Liver (tissue), 9 donors: Measurements from ENCODE around the gene GPC2. TPM values are rescaled to one million over a fixed set of nuclear protein-coding genes. Genes with fewer than 3 reads are reported as not detected.

Experiments
- DNase-seq: peaks from one replicate; pipeline ENCODE4 v3.0.0-alpha.2; 2017; ENCODE audit warnings: low spot score
- H3K27ac ChIP-seq, 2 donors: one replicate each; pipeline ENCODE4 v1.7.0; 2013; ENCODE audit warnings: inconsistent platforms in 2 of 2, low read length in 2 of 2, control low read depth in 1 of 2, low read depth in 1 of 2, mild to moderate bottlenecking in 1 of 2
- H3K27me3 ChIP-seq, 4 donors: one replicate each; pipeline versions ENCODE4 v1.6.1 to v1.7.0; 2013; ENCODE audit warnings: low read length in 3 of 4, inconsistent platforms in 1 of 4, mild to moderate bottlenecking in 1 of 4, moderate library complexity in 1 of 4; ENCODE audit not compliant: control insufficient read depth in 4 of 4, insufficient read depth in 4 of 4
- H3K36me3 ChIP-seq, 4 donors: one replicate each; pipeline versions ENCODE4 v1.6.1 to v1.7.0; 2013; ENCODE audit warnings: low read length in 3 of 4, mild to moderate bottlenecking in 3 of 4, low read depth in 1 of 4, moderate library complexity in 1 of 4; ENCODE audit not compliant: control insufficient read depth in 4 of 4, insufficient read depth in 3 of 4
- H3K4me1 ChIP-seq, 4 donors: one replicate each; pipeline versions ENCODE4 v1.6.1 to v1.7.0; 2013; ENCODE audit warnings: low read length in 3 of 4, mild to moderate bottlenecking in 3 of 4, moderate library complexity in 1 of 4; ENCODE audit not compliant: control insufficient read depth in 4 of 4, insufficient read depth in 4 of 4
- H3K4me3 ChIP-seq, 3 donors: one replicate each; pipeline versions ENCODE4 v1.6.1 to v1.7.0; 2013; ENCODE audit warnings: low read length in 3 of 3, control low read depth in 1 of 3, low read depth in 1 of 3, mild to moderate bottlenecking in 1 of 3
- H3K9ac ChIP-seq, 2 donors: one replicate each; pipeline ENCODE4 v1.7.0; 2013; ENCODE audit warnings: low read length in 2 of 2, mild to moderate bottlenecking in 2 of 2, moderate library complexity in 2 of 2, control low read depth in 1 of 2, low read depth in 1 of 2
- H3K9me3 ChIP-seq, 4 donors: one replicate each; pipeline versions ENCODE4 v1.6.1 to v1.7.0; 2013; ENCODE audit warnings: low read length in 3 of 4; ENCODE audit not compliant: control insufficient read depth in 4 of 4
- EGR1 ChIP-seq, 2 donors: IDR thresholded peaks; 2 replicates each; pipeline ENCODE4 v1.6.1; 2016 to 2018; ENCODE audit warnings: antibody characterized with exemption in 2 of 2, low read depth in 2 of 2
- FOXA1 ChIP-seq: IDR thresholded peaks from 2 replicates; pipeline ENCODE4 v1.6.1; 2016; ENCODE audit warnings: antibody characterized with exemption
- FOXA2 ChIP-seq: IDR thresholded peaks from 2 replicates; pipeline ENCODE4 v1.6.1; 2016; ENCODE audit warnings: antibody characterized with exemption
- GABPA ChIP-seq, 2 donors: IDR thresholded peaks in 1 of 2; conservative IDR thresholded peaks in 1 of 2; 2 replicates each; pipeline ENCODE4 v1.6.1; 2016; ENCODE audit warnings: antibody characterized with exemption in 2 of 2, mild to moderate bottlenecking in 1 of 2, moderate library complexity in 1 of 2
- HNF4A ChIP-seq, 2 donors: conservative IDR thresholded peaks; 2 replicates each; pipeline ENCODE4 v1.6.1; 2016; ENCODE audit warnings: antibody characterized with exemption in 2 of 2, mild to moderate bottlenecking in 2 of 2
- HNF4G ChIP-seq: IDR thresholded peaks from 2 replicates; pipeline ENCODE4 v1.6.1; 2016; ENCODE audit warnings: antibody characterized with exemption
- JUND ChIP-seq, 2 donors: IDR thresholded peaks; 2 replicates each; pipeline ENCODE4 v1.6.1; 2016; ENCODE audit warnings: antibody characterized with exemption in 2 of 2
- NR2F2 ChIP-seq: IDR thresholded peaks from 2 replicates; pipeline ENCODE4 v1.6.1; 2016; ENCODE audit warnings: antibody characterized with exemption
- RXRA ChIP-seq, 2 donors: IDR thresholded peaks; 2 replicates each; pipeline ENCODE4 v1.6.1; 2017 to 2018; ENCODE audit warnings: antibody characterized with exemption in 2 of 2, mild to moderate bottlenecking in 1 of 2
- SP1 ChIP-seq: IDR thresholded peaks from 2 replicates; pipeline ENCODE4 v1.6.1; 2018; ENCODE audit warnings: antibody characterized with exemption, mild to moderate bottlenecking
- TAF1 ChIP-seq: conservative IDR thresholded peaks from 2 replicates; pipeline ENCODE4 v1.6.1; 2016; ENCODE audit warnings: antibody characterized with exemption, mild to moderate bottlenecking
- YY1 ChIP-seq: IDR thresholded peaks from 2 replicates; pipeline ENCODE4 v1.6.1; 2016; ENCODE audit warnings: antibody characterized with exemption, mild to moderate bottlenecking
- whole genome bisulfite sequencing: extraction: QIAGEN DNeasy Blood & Tissue Kit; methylation state at CpG from one replicate; pipeline ENCODE4 v1.1.7; 2013; 5-methylcytosine and 5-hydroxymethylcytosine counted together
- polyA plus RNA-seq, 2 donors: library from polyadenylated mRNA; stranded (reverse) in 1 of 2; unstranded in 1 of 2; fragments of 200-250 nt in 1 of 2; fragments of >200 nt in 1 of 2; fragmentation: Nextera tagmentation in 1 of 2; extraction: Ambion mirVana in 1 of 2; gene quantifications; one replicate each; pipeline versions ENCODE4 v1.2.1 to v1.2.3, GENCODE V29; 2013 to 2015
- total RNA-seq, 2 donors: library from RNA; depleted of rRNA; stranded (reverse); fragments of >200 nt; gene quantifications; one replicate each; pipeline ENCODE4 v1.2.3, GENCODE V29; 2014
- TF ChIP-seq, protein P1 (sequence below): IDR thresholded peaks from 2 replicates; pipeline ENCODE4 v1.6.1; 2016; ENCODE audit warnings: antibody characterized with exemption
- TF ChIP-seq, protein P2 (sequence below): fragments of 150-350 bp; IDR thresholded peaks from 2 replicates; pipeline ENCODE4 v1.5.1; 2017; ENCODE audit warnings: improper control_type of control experiment, low read depth, low read length; ENCODE audit not compliant: missing input control
- TF ChIP-seq, protein P3 (sequence below): IDR thresholded peaks from 2 replicates; pipeline ENCODE4 v1.6.1; 2016; ENCODE audit warnings: antibody characterized with exemption
- TF ChIP-seq, protein P4 (sequence below): IDR thresholded peaks from 2 replicates; pipeline ENCODE4 v1.6.1; 2016; ENCODE audit warnings: antibody characterized with exemption
- TF ChIP-seq, protein P5 (sequence below): IDR thresholded peaks from 2 replicates; pipeline ENCODE4 v1.6.1; 2016; ENCODE audit warnings: antibody characterized with exemption, mild to moderate bottlenecking
- donor health status: healthy.
- donor health status: healthy.
- donor health status: healthy.
- donor health status: healthy.
- donor health status: healthy.

The GPC2 gene
- total and polyA plus RNA-seq, 4 donors = 0.14 to 0.79 (median 0.33) TPM; not detected in 1

DNA sequence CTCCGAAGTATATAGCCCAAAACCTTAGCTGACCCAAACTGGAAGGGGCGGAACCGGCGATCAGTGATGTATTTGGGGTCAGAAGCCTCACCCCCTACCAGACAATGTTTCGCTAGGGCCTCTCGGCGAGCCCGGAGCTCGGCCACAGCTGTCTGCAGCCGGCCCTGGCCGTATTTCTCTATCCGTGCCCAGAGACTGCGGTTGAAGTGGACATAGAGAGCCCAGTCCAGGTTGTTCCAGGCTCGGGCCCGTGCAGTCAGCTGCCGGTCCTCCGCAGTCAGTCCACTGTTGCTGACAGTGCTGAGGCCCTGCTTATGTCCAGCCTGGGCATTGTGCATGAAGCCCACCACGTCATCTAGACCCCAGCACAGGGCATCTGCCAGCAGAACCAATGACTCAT, 17.1 kb downstream of the GPC2 start:
- no peak for DNase-seq
- no peak overlapping the region for H3K9ac ChIP-seq
- peaks cover 3 to 17% (median 8%) of the 10 kb centered on the region in 4 donors for H3K4me1 ChIP-seq
- WGBS = 97% methylated on average over 18 of the region's 18 CpGs
- H3K9me3 ChIP-seq = no peaks in the 10 kb centered on the region
- H3K36me3 ChIP-seq = peaks cover 2 to 15% (median 5%) of the 10 kb centered on the region in 4 donors
- no peak overlapping the region for H3K27ac ChIP-seq
- no peaks in the 10 kb centered on the region for H3K27me3 ChIP-seq
- TF ChIP-seq, protein P1, sequence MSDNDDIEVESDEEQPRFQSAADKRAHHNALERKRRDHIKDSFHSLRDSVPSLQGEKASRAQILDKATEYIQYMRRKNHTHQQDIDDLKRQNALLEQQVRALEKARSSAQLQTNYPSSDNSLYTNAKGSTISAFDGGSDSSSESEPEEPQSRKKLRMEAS = no peak
- TF ChIP-seq, protein P2, sequence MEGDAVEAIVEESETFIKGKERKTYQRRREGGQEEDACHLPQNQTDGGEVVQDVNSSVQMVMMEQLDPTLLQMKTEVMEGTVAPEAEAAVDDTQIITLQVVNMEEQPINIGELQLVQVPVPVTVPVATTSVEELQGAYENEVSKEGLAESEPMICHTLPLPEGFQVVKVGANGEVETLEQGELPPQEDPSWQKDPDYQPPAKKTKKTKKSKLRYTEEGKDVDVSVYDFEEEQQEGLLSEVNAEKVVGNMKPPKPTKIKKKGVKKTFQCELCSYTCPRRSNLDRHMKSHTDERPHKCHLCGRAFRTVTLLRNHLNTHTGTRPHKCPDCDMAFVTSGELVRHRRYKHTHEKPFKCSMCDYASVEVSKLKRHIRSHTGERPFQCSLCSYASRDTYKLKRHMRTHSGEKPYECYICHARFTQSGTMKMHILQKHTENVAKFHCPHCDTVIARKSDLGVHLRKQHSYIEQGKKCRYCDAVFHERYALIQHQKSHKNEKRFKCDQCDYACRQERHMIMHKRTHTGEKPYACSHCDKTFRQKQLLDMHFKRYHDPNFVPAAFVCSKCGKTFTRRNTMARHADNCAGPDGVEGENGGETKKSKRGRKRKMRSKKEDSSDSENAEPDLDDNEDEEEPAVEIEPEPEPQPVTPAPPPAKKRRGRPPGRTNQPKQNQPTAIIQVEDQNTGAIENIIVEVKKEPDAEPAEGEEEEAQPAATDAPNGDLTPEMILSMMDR = no peak
- TF ChIP-seq HNF4A (conservative IDR thresholded peaks at IDR 0.05) (no peak), TAF1 (no peak), JUND (IDR thresholded peaks at IDR 0.05) (no peak), GABPA (IDR thresholded peaks at IDR 0.05 in 1 of 2, conservative IDR thresholded peaks at IDR 0.05 in 1 of 2) (no peak), FOXA2 (no peak), FOXA1 (no peak), NR2F2 (no peak)
- TF ChIP-seq, protein P3, sequence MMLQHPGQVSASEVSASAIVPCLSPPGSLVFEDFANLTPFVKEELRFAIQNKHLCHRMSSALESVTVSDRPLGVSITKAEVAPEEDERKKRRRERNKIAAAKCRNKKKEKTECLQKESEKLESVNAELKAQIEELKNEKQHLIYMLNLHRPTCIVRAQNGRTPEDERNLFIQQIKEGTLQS = no peak
- TF ChIP-seq, protein P4, sequence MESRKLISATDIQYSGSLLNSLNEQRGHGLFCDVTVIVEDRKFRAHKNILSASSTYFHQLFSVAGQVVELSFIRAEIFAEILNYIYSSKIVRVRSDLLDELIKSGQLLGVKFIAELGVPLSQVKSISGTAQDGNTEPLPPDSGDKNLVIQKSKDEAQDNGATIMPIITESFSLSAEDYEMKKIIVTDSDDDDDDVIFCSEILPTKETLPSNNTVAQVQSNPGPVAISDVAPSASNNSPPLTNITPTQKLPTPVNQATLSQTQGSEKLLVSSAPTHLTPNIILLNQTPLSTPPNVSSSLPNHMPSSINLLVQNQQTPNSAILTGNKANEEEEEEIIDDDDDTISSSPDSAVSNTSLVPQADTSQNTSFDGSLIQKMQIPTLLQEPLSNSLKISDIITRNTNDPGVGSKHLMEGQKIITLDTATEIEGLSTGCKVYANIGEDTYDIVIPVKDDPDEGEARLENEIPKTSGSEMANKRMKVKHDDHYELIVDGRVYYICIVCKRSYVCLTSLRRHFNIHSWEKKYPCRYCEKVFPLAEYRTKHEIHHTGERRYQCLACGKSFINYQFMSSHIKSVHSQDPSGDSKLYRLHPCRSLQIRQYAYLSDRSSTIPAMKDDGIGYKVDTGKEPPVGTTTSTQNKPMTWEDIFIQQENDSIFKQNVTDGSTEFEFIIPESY = no peak
- H3K4me3 ChIP-seq = no peak overlapping the region

DNA sequence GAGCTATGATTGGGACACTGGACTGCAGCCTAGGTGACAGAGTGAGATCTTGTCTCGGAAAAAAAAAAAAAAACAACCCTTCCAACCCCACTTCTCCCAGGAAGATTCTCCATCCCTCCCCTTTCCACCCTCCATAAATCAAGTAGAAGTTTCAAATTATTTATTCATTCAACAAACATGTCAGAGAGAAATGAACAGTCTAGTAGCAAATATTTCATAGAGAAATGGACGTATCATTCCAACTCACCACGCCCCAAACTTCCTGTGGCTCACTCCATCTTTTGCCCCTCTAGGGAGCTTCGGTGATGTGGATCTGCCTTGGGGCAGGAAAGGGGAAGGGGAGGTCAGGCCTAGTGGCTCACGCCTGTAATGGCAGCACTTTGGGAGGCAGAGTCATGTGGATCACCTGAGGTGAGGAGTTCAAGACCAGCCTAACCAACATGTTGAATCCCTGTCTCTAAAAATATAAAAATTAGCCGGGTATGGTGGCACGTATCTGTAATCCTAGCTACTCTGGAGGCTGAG, 18.0 kb downstream of the GPC2 start:
- H3K4me3 ChIP-seq = peak overlapping the region; percentile 77 to 95 (median 83)
- peak overlapping the region in 1 of 2 donors; percentile 84 for H3K27ac ChIP-seq
- 74% methylated on average over 7 of the region's 7 CpGs for WGBS
- H3K36me3 ChIP-seq = peaks cover 2 to 21% (median 6%) of the 10 kb centered on the region in 4 donors
- no peaks in the 10 kb centered on the region for H3K9me3 ChIP-seq
- peaks cover 3 to 17% (median 10%) of the 10 kb centered on the region in 4 donors for H3K4me1 ChIP-seq
- no peak overlapping the region for H3K9ac ChIP-seq
- DNase-seq = no peak
- no peaks in the 10 kb centered on the region for H3K27me3 ChIP-seq
- TF ChIP-seq, protein P2 = no peak
- TF ChIP-seq, protein P3 = no peak
- TF ChIP-seq YY1 (no peak), NR2F2 (no peak), HNF4G (no peak), FOXA2 (no peak), HNF4A (conservative IDR thresholded peaks at IDR 0.05) (no peak), GABPA (IDR thresholded peaks at IDR 0.05 in 1 of 2, conservative IDR thresholded peaks at IDR 0.05 in 1 of 2) (no peak), SP1 (no peak), FOXA1 (no peak), TAF1 (no peak), RXRA (IDR thresholded peaks at IDR 0.05) (no peak), JUND (IDR thresholded peaks at IDR 0.05) (no peak), EGR1 (IDR thresholded peaks at IDR 0.05; ENCODE audit: low read depth in 2 of 2) (no peak)
- TF ChIP-seq, protein P5, sequence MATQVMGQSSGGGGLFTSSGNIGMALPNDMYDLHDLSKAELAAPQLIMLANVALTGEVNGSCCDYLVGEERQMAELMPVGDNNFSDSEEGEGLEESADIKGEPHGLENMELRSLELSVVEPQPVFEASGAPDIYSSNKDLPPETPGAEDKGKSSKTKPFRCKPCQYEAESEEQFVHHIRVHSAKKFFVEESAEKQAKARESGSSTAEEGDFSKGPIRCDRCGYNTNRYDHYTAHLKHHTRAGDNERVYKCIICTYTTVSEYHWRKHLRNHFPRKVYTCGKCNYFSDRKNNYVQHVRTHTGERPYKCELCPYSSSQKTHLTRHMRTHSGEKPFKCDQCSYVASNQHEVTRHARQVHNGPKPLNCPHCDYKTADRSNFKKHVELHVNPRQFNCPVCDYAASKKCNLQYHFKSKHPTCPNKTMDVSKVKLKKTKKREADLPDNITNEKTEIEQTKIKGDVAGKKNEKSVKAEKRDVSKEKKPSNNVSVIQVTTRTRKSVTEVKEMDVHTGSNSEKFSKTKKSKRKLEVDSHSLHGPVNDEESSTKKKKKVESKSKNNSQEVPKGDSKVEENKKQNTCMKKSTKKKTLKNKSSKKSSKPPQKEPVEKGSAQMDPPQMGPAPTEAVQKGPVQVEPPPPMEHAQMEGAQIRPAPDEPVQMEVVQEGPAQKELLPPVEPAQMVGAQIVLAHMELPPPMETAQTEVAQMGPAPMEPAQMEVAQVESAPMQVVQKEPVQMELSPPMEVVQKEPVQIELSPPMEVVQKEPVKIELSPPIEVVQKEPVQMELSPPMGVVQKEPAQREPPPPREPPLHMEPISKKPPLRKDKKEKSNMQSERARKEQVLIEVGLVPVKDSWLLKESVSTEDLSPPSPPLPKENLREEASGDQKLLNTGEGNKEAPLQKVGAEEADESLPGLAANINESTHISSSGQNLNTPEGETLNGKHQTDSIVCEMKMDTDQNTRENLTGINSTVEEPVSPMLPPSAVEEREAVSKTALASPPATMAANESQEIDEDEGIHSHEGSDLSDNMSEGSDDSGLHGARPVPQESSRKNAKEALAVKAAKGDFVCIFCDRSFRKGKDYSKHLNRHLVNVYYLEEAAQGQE = no peak
- TF ChIP-seq, protein P1 = no peak
- TF ChIP-seq, protein P4 = no peak
